ENCODE results near the gene ISOC2.
"Not testable (repeated sequence)": the region's sequence is repeated elsewhere in the genome, so short reads cannot be mapped to it uniquely, and the experiment has no call there.

ISOC2 gene

DNA sequence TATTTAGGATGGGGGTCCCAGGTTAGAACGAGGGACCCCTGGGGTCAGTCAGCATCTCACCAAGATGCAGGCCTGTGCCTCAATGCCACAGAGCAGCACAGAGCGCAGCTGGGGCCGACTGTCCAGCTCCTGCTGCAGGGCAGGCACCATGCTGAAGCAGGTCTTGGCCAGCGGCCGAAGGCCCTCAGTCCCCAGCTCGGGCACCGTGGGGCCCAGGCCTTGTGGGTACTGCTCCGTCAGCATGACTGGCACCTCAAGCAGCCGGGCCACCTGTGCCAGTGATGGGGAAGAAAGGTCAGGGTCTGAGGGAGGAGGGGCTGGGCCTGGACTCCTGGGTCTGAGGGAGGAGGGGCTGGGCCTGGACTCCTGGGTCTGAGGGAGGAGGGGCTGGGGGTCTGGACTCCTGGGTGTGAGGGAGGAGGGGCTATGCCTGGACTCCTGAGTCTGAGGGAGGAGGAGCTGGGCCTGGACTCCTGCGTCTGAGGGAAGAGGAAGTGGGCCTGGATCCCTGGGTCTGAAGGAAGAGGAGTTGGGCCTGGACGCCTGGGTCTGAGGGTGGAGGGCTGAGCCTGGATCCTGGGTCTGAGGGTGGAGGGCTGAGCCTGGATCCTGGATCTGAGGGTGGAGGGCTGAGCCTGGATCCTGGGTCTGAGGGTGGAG lies 5.7 kb downstream of the ISOC2 start:
- DNase-seq = no peak

DNA sequence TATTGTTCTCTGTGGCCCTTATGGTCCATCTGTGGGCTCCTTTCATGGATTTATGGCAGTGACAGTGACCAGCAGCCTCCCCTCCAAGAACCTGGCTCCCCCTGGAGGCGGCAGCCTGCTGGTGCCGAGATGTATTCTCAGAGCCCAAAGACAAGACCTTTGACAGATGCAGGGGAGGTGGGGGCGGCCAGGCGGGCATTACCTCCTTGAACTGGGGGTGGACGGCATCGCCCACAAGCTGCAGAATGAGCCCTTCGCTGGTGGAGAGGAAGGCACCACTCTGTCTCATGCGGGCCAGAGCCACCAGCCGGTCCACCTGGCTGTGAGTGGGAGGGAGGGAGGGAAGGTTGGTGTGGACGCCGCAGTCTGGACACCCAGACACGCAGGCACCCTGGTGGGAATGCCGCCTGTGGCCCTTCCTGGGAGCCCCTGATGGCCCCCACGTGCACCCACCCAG lies 6.6 kb downstream of the ISOC2 start:
- DNase-seq = no peak

DNA sequence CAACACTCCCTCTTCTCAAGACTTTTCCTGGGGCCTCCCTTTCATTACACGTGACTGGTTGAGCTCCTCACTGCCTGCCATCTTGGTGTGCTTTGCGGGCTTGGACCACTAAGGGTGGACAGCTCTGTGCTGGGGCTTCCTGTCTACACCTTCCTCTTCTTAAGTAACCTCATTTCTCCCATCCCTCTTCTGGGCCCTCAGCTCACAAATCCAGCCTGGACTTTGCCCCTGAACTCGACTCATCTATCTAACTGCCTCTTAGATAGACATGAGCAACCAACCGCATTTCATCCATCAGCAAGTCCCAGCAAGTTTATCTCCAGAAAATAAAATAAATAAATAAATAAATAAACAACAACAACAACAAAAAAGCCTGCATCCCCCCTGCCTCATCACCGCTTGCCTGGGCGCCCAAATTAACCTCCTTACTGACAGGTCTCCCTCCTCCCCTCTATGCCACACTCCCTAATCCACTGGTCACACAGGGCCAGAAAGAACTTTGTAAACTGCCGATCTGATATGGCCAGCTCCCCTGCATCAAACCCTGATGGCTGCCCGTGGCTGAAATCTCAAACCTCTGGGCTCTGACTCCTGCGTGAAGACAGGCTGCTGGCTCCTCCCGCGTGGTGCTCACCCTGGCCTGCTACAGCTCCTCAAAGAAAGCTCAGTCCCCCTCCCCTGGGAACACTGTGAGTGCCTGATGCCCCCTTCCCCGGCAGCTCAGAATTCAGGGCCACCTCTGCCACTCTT lies 7.8 kb downstream of the ISOC2 start:
- DNase-seq = no peak

DNA sequence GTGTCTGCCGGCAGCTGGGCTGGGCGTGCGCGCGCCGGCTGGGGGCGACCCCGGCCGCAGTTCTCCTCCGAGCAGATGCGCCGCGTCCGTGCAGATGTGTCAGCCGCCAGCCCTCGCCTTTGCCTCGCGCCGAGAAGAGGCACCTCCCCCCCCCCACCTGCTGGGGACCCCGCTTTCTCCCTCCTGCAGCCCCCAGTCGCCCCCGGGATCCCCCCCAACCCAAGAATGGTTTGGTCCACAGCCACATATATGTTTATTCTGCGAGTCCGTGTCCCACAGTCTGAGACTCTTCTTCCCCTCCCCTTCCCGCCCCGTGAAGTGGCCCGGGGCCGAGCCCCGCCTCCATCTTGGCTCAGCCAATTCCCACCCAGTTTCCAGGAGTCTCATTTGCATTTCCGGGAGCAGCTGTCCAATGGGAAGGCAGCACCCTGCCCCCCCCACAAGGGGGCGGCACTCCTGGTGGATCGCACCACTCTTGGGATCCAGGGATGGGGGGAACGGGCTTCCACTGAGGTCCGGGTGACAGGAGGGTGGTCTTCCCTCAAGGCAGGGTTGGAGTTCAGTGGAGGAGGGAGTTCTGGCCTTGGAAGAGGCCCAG lies 8.6 kb downstream of the ISOC2 start:
- peak; percentile 77 for DNase-seq

DNA sequence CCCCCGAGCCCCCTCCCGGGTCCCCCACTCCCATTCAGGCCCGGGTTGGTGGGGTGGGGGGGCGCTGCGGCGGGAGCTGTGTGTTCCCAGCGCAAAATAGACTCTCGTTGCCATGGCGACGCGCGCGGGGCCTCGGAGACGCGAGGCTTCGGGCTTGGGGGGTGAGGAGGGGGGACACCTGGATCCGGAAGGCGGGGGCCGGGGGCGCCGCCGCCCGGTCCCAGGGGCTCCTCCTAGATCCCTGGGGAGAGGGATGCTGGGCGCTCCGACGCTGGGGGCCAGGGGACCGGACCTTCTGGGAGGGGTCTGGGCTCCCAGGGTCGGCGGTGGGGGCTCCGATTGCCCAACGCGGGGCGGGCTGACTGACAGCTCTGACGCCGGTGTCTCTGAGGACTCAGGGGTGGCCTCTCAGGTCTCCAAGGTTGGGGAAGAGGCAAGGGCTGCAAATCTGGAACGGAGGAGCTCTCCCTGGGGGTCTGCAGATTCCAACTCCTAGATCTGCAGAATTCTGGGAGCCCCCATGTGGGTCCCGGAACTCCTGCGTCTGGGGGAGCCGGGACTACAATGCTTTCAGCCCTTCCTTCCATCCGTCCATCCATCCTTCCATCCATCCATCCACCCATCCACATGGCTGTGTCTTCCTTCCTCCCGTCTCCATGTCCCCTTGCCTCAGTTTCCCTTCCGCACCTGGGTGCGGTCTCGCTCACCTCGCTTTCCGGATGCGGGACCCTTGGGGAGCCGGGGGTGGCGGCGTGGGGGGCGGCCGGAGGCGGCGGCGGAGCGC lies 9.3 kb downstream of the ISOC2 start:
- DNase-seq = no peak

DNA sequence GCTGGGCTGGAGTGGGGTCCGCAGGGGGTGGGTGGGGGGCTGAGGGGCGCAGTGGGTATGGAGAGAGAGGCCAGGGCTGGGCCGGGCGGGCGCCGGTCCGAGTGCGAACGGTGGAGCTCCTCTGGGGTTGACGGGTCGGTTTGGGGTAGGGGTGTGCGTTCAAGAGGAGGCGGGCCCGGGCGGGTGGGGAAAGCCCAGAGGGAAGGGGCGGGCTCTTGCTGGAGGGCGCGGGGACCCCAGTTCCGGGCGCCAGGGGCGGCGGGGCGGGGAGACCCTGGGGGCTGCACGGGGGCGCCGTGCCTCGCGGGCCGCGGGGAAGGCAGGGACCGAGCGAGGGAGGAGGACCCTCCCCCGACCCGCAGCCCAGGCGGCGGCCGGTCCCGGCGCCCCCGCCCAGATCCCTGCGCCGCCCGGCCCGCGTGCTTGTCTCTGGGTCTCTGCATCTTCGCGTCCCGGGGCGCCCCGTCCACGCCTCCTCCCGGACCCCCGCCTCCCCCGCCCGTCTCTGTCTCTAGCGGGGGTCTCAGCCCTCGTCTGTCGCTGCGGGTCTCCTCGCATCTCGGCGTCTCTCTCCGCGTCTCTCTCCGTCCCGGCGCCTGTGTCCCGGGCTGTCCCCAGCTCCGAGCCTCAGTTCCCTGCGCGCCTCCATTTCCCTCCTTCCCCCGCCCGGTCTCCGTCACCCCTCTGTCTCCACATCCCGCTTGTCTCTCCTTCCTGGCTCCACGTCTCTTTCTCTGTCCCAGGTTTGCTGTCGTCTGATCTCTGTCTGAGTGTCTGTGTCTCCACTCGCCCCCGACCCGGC lies 10.1 kb downstream of the ISOC2 start:
- no peak for DNase-seq

DNA sequence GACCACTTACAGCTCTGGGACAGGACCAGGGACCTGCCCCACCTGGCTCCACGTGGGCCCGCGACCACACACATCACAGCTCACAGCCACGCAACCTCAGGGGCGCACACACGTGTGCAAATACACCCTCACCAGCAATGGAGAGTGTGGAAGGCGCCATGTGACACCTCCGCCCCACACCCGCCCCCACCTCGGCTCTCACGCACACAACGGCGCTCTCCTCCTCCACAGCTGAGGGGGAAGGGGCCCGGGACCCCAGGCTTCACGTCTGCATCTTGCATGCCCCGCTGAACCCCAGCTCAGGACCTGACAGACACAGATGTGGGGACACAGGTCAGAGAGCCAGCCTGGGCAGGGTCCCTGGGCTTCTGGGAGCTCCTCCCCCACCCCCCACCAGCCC lies 12.0 kb downstream of the ISOC2 start:
- no peak for DNase-seq

DNA sequence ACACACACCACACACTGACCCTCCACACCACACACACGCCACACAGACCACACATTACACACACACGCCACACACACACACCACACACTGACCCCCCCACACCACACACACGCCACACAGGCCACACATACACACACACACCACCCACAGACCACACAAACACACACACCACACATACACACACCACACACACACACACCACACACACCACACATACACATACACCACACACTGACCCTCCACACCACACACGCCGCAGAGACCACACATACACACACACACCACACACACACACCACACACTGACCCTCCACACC lies 13.3 kb downstream of the ISOC2 start:
- DNase-seq = not testable (repeated sequence)

DNA sequence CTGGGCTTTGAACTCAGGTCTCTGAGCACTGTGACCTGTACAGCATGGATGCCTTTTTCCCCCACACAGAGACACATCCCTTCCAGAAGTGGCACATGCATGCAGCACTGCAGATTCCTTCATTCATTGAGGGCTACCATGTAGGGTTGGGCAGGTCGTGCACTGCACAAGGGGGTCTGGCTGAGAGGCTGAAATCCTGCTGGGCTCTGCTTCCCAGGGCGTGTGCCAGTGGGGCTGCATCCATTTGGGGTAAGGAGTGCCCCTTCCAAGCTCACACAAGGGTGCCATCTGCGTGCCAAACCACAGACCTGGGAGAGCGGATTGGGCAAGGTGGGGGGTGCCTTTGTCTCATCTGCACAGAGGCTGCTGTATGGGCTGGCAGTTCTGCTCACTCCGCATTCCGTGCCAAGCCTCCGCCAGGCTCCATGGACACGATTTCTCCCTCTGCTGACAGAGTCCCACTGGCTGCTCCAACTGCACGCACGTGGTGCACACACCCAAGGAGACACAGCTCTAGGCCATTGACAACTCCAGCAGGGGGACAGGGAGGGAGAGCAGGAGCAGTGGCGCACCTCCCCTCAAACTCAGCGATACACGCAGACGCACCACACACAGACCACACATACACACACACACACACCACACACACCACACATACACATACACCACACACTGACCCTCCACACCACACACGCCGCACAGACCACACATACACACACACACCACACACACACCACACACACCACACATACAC lies 13.8 kb downstream of the ISOC2 start:
- DNase-seq = no peak

DNA sequence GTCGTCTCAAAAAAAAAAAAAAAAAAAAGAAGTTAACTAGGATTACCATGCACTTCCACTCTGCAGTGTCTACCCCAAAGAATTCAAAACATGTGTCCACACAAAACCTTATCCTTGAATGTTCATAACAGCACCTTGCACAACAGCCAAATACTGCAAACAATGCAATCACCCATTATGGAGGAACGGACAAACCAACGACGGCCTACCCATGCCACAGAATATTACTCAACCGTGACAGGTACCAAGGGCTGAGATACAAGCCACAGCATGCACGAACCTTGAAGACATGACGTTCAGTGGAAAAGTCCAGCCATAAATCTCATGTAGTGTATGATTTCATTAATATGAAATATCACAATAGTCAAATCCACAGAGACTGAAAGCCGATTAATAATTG lies 15.4 kb downstream of the ISOC2 start:
- DNase-seq = no peak

DNA sequence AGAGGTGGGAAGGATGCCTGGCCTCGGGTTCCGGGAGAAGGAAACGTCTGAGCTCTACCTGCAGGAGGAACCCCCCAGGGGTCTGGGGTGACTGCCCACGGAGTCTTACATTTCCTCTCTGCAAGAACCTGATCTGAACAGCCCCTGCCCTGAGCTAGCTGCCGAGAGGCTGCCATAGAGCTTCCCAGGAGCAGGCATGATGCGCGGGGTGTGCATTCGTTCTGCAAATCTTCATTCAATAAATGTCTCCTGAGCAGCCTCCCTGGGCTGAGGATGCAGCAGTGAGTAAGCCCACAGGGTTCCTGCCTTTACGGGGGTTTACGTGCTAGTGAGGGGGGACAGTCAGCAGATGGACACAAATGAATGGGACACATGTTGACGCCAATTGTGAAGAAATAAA lies 16.8 kb downstream of the ISOC2 start:
- no peak for DNase-seq

DNA sequence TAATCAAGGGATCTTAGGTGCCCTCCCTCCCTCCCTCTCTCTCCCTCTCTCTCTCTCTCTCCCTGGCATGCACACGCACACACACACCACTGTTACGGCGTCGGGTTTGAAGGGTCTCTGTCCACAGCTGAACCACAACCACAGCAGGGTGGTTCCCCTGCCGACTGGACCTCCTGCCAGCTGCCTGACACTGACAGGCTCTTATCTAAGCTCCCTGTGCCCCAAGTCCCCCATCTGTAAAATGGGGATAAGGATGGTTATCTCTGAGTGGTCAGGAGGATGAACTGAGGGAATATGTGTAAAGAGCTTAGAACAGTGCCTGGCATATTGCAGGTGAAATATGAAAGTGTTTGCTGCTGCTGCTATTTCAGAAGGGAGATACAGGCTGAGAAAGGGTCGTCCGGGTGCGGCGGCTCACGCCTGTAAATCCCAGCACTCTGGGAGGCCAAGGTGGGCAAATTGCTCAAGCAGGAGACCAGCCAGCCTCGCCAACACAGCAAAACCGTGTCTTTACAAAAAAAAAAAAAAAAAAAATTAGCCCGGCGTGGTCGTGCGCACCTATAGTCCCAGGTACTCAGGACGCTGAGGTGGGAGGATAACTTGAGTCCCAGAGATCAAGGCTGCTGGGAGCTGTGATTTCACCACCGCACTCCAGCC lies 17.5 kb downstream of the ISOC2 start:
- DNase-seq = no peak

DNA sequence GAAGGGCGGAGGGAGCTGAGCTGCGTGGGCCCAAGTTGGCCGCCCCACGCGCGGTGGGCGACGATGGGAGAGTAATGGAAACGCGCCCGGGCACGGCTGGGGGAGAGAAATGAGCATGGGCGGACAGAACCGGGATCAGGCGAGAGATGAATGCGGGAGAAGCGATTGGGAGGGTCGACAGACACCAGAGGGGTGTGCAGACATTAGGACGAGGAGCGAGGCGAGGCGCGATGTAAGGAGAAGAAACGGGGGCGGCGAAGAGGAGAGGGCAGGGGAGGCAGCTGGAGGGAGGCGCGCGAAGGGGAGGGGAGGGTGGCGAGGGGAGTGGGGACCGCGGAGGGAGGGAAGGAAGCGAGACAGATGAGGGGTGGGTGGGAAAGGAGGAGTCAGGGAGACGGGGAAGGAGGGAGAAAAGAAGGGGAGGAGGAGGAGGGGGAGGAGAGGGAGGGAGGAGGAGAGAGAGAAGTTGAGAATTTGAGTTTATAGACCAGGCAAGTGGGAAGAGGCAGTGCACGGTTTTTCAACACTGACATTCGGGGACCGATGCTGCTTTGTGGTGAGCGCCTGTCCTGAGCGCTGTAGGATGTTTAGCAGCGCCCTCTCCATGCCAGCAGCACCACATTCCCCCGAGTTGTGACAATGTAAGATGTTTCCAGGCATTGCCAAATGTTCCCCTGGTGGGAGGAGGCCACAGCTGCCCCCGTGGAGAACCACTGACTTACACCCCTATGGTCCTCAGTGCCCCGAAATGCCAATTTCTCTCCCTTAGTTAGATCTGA lies 18.2 kb downstream of the ISOC2 start, which contains the start of gene SHISA7:
Gene SHISA7 (minus strand): TSS at position 256 of the 779 bp plus-strand sequence. CDS start 437 bp downstream, outside the sequence.
- DNase-seq = no peak

DNA sequence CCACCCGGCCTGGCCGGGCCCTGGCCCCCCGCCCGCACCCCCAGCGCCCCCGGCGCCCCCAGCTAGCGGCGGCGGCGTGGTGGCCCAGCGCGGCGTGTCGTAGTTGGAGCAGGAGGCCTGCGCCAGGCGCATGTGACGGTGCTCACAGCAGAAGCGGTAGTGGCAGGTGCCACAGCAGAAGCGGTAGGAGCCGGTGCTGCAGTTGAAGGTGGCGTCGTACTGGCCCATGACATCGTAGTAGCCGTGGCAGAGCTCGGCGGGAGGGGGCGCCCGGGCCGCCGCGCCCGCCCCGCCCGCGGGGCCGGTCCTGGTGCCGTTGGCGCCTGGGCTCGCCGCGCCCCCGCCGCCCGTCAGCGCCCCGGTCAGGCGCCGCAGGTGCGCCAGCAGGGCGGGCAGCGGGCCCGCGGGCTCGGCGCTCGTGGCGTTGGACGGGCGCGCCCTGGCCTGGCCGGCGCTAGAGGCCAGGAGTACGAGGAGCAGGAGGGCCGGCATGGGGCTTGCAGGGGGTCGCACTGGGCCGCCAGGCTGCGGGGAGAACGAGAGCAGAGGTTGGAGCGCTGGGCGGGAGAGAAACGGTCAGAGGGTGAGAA lies 19.0 kb downstream of the ISOC2 start:
- no peak for DNase-seq

DNA sequence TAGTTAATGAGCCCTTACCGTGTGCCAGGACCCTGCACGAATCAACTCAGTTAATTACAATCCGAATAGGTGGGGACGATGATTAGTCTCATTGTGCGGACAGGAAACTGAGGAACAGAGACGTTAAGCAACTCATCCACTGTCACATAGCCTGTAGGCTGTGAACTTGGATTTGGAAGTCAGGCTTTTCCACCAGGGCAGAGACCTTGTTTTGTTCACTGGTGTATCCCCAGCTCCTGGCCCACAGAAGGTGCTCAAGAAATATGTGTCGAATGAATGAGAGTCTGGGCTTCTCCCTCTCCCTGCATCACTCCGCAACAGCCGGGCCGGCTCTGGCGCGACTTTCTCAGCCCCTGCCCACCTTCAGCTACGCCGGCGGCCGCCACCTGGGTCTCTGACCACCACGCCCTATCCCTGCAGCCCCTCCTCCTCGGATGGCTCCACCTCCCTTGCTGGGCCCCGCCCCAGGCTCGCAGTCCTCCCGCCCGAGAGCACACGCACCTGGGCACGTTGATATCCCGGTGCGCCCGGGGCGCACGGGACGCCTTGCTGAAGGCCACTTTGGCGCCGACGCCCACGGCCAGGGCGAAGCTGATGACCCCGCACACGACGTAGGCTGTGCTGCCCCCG lies 19.6 kb downstream of the ISOC2 start:
- no peak for DNase-seq

DNA sequence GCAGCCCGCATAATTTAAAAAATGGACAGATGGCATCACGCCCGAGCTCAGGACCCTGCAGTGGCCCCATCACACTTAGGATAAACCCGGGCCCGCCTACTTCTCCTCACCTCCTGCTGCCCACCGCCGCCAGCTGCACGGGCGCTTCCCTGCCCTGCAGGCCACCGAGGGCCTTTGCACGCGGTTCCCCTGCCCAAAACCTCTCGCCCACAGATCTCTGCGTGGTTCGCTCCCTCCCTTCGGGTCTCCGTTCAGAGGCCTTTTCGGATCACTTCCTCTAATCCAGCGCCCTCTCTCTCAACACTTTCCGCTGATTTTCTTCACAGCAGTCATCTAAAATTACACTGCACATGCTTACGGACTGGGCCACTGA lies 20.1 kb downstream of the ISOC2 start:
- DNase-seq = no peak

DNA sequence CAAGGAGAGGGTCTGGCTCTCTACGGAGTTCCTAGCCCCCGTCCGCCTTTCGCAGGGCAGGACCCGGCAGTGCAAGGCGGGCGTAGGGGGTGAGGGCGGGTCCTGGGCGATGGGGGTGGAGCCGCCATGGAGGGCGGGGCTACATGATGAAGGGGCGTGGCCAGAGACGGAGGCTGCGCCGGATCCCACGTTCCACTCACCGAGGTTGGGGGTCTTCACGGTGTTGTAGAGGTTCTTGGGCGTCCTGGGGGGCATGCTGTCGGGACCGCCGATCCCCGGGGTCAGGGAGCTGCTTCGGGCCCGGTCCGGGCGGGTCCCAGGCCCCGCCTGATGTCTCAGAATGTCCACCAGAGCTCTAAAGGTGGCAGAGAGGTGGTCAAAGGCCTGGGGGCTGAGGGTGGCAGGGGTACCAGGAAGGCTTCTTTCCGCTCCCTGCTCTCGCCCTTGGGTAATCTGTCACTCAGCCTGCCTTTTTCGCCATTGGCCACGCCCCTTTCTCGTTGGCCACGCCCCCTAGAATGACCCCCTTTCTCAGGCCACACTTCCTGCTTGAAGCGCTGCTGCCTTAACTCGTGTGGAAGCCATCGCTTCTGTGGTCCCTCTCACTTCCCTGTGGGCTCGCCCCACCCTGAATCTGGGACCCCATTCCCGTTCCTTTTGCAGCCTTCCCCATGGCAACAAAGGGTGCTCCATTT lies 20.9 kb downstream of the ISOC2 start:
- DNase-seq = no peak

DNA sequence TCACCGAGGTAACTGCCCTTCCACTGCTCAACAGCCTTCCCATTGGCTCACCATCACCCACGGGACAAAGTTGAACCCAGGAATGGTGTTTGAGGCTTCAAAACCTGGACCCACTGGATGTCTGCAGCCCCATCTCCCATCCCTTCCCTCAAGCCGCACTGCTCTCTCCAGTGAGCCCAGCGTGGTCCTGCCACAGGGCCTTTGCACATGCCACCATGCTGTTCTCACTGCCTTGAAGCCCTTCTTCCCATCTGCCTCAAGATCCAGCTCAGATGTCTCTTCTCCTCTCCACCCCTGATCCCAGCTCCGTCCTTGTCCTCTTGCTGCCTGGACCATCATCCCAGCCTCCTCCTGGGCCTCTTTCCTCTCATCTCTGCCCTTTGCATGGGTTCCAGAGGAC lies 22.4 kb downstream of the ISOC2 start:
- DNase-seq = no peak

DNA sequence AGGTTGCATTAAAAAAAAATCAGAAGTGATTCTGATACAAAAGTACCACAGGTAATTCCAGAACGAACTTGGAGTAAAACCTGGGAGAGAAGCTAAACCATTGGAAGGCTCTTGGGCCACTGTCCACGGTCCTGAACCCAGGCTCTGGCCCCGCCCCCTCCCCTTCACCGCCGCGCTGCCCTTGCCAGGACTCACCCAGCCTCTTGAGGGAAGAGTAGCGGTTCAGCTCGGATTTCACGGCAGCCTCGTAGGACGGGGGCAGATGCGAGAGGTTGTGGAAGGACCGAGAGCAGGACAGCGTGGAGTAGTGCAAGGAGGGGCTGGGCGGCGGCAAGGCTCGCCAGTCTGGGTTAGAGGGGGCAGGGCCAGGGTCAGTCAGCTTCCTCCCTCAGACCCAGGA lies 24.0 kb downstream of the ISOC2 start:
- DNase-seq = peak; percentile 39
